ENCODE measurements around the gene MAN1C1.

DNA sequence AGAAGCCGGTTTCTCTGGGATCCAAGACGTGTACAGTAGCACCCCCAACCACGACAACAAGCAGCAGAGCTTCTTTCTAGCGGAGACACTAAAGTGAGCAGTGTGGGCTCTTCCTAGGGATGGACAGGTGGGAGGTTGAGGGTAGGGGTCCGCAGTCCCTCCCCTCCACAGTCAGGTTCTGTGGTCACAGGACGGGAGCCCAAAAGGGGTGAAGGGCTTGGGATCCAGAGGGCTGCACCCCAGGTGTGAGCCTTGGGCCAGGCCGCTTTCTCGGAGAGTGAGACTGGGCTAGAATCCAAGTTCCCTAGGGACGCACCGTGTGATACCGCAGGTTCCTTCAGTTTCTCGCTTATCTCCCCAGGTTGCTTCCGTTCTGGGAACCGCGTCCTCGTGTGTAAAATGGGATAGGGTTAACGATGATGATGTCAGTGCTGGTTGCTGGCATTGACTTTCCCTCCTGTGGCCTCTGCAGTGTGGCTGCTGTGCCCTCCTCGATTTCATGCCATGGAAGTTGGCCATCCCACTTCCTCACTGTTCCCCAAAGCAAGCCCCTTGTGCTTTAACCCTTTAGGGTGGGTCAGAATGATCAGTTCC is 166.1 kb downstream of the MAN1C1 start:
- TF ChIP-seq CTCF (IDR thresholded peaks at IDR 0.05) (no peak), POLR2A (IDR thresholded peaks at IDR 0.05) (no peak)
